Neural cell (in vitro differentiated cells): ENCODE data around the gene CAMK2N2. TPM values are rescaled to one million over a fixed set of nuclear protein-coding genes. Genes with fewer than 3 reads are reported as not detected.

Experiments
- H2AFZ ChIP-seq: fragments of 200-600, 300-800 bp; sonication (generic), shearing (Covaris generic); 2 replicates; pipeline ENCODE4 v1.6.0; 2014; ENCODE audit warnings: low read depth, mild to moderate bottlenecking, antibody characterized with exemption, low read length, moderate library complexity
- H3F3A ChIP-seq: fragments of 200-600 bp; shearing (Covaris generic); 2 replicates; pipeline ENCODE4 v1.6.1; 2016; ENCODE audit warnings: mild to moderate bottlenecking, moderate library complexity, mixed read lengths, antibody characterized with exemption, low read length; ENCODE audit not compliant: insufficient read depth, poor library complexity, severe bottlenecking
- H3K27ac ChIP-seq: fragments of 200-600, 300-800 bp; sonication (generic), shearing (Covaris generic); 2 replicates; pipeline ENCODE4 v1.5.1; 2014; ENCODE audit warnings: mild to moderate bottlenecking, low read length, moderate library complexity
- H3K27me3 ChIP-seq: fragments of 300-800, 200-600 bp; sonication (generic), shearing (Covaris generic); 2 replicates; pipeline ENCODE4 v1.6.0; 2014; ENCODE audit warnings: mild to moderate bottlenecking, low read depth, low read length, moderate library complexity; ENCODE audit not compliant: insufficient read depth
- H3K36me3 ChIP-seq: fragments of 300-800, 200-600 bp; sonication (generic), shearing (Covaris generic); 2 replicates; pipeline ENCODE4 v1.5.1; 2014; ENCODE audit warnings: mild to moderate bottlenecking, antibody characterized with exemption, low read length, moderate library complexity; ENCODE audit not compliant: insufficient read depth
- H3K4me2 ChIP-seq: fragments of 300-800, 200-600 bp; sonication (generic), shearing (Covaris generic); 2 replicates; pipeline ENCODE4 v1.6.0; 2014; ENCODE audit warnings: mild to moderate bottlenecking, low read length
- H3K4me3 ChIP-seq: fragments of 300-800, 200-600 bp; sonication (generic), shearing (Covaris generic); 2 replicates; pipeline ENCODE4 v1.5.1; 2014; ENCODE audit warnings: mild to moderate bottlenecking, low read length, moderate library complexity
- H3K79me2 ChIP-seq: fragments of 200-600 bp; shearing (Covaris generic); replicated peaks from 2 replicates; pipeline ENCODE4 v1.6.0; 2014; ENCODE audit warnings: mild to moderate bottlenecking, low read length, moderate library complexity; ENCODE audit not compliant: insufficient read depth
- H3K9ac ChIP-seq: fragments of 300-800, 200-600 bp; sonication (generic), shearing (Covaris generic); 2 replicates; pipeline ENCODE4 v1.6.1; 2016; ENCODE audit warnings: mild to moderate bottlenecking, low read length, mixed read lengths
- H3K9me2 ChIP-seq: fragments of 200-600 bp; shearing (Covaris generic); 2 replicates; pipeline ENCODE4 v1.6.1; 2016; ENCODE audit warnings: mild to moderate bottlenecking, low read length, mixed read lengths; ENCODE audit not compliant: insufficient read depth
- H3K9me3 ChIP-seq: fragments of 200-600, 300-800 bp; sonication (generic), shearing (Covaris generic); 2 replicates; pipeline ENCODE4 v1.6.1; 2016; ENCODE audit warnings: mild to moderate bottlenecking, mixed run types, low read length, moderate library complexity, mixed read lengths
- H4K20me1 ChIP-seq: fragments of 200-600 bp; shearing (Covaris generic); 2 replicates; pipeline ENCODE4 v1.6.1; 2016; ENCODE audit warnings: mild to moderate bottlenecking, mixed run types; ENCODE audit not compliant: insufficient read depth
- CTCF ChIP-seq: fragments of 450-650 bp; IDR thresholded peaks from 2 replicates; pipeline ENCODE4 v1.5.1; 2014; ENCODE audit warnings: antibody characterized with exemption, mild to moderate bottlenecking, moderate library complexity; ENCODE audit not compliant: poor library complexity, severe bottlenecking
- EP300 ChIP-seq: fragments of 450-650 bp; conservative IDR thresholded peaks from 2 replicates; pipeline ENCODE4 v1.6.1; 2014; ENCODE audit warnings: antibody characterized with exemption, mild to moderate bottlenecking, moderate library complexity; ENCODE audit not compliant: poor library complexity, severe bottlenecking
- EZH2 ChIP-seq: fragments of 200-600, 300-800 bp; shearing (Covaris generic), sonication (generic); IDR thresholded peaks from 2 replicates; pipeline ENCODE4 v1.6.1; 2014; ENCODE audit warnings: antibody characterized with exemption, low read length, borderline replicate concordance, mild to moderate bottlenecking; ENCODE audit not compliant: insufficient read depth, poor library complexity, severe bottlenecking
- MXI1 ChIP-seq: fragments of 450-650 bp; conservative IDR thresholded peaks from 2 replicates; pipeline ENCODE4 v1.6.1; 2014; ENCODE audit warnings: antibody characterized with exemption, mild to moderate bottlenecking; ENCODE audit not compliant: poor library complexity, severe bottlenecking
- POLR2AphosphoS5 ChIP-seq: IDR thresholded peaks from 2 replicates; pipeline ENCODE4 v1.6.1; 2012
- RAD21 ChIP-seq: fragments of 450-650 bp; conservative IDR thresholded peaks from 2 replicates; pipeline ENCODE4 v1.6.1; 2014; ENCODE audit warnings: antibody characterized with exemption, mild to moderate bottlenecking, moderate library complexity
- REST ChIP-seq: IDR thresholded peaks from 2 replicates; pipeline ENCODE4 v1.6.1; 2012; ENCODE audit warnings: borderline replicate concordance
- SMC3 ChIP-seq: fragments of 450-650 bp; conservative IDR thresholded peaks from 2 replicates; pipeline ENCODE4 v1.6.1; 2014; ENCODE audit warnings: antibody characterized with exemption, mild to moderate bottlenecking, moderate library complexity; ENCODE audit not compliant: poor library complexity
- TAF1 ChIP-seq: IDR thresholded peaks from 2 replicates; pipeline ENCODE4 v1.6.1; 2012; ENCODE audit warnings: low read depth
- polyA plus RNA-seq: library from polyadenylated mRNA; depleted of rRNA; stranded (reverse); fragments of >200 nt; gene quantifications from 2 replicates; pipeline ENCODE4 v1.2.3, GENCODE V29; 2014

The CAMK2N2 gene
- polyA plus RNA-seq, 1 donor from 2014 or later = 2.8 TPM

GRCh38 chr3:184235381-184236032 lies 25.8 kb downstream of the CAMK2N2 start:
- Histone ChIP-seq H3K4me2 (no peak overlapping the region), H3K9ac (no peak overlapping the region), H3K36me3 (no peaks in the 10 kb centered on the region), H3K9me2 (no peaks in the 10 kb centered on the region), H3K27ac (no peak overlapping the region), H3F3A (no peaks in the 10 kb centered on the region), H3K79me2 (no peaks in the 10 kb centered on the region), H3K4me3 (no peak overlapping the region), H2AFZ (no peak overlapping the region), H4K20me1 (no peaks in the 10 kb centered on the region), H3K9me3 (no peaks in the 10 kb centered on the region), H3K27me3 (peaks cover 36% of the 10 kb centered on the region)
- TF ChIP-seq SMC3 = no peak
- TF ChIP-seq RAD21 = no peak
- no peak for TF ChIP-seq MXI1
- TF ChIP-seq REST = no peak
- no peak for TF ChIP-seq POLR2AphosphoS5
- no peak for TF ChIP-seq CTCF
- TF ChIP-seq EP300 = no peak
- no peak for TF ChIP-seq TAF1
- no peak for TF ChIP-seq EZH2

GRCh38 chr3:184234671-184235380 lies 26.5 kb downstream of the CAMK2N2 start:
- Histone ChIP-seq H3K9me3 (no peaks in the 10 kb centered on the region), H3K4me2 (no peak overlapping the region), H3K36me3 (no peaks in the 10 kb centered on the region), H3K9me2 (no peaks in the 10 kb centered on the region), H3K4me3 (no peak overlapping the region), H2AFZ (no peak overlapping the region), H3F3A (no peaks in the 10 kb centered on the region), H3K79me2 (no peaks in the 10 kb centered on the region), H3K27me3 (peaks cover 43% of the 10 kb centered on the region), H4K20me1 (no peaks in the 10 kb centered on the region), H3K9ac (no peak overlapping the region), H3K27ac (no peak overlapping the region)
- TF ChIP-seq TAF1 = no peak
